Central memory CD8-positive, alpha-beta T cell (primary cell): ENCODE measurements around the gene CABLES1.

Source experiments
- ATAC-seq: fragments of 150-1000 bp; cut with Tn5 transposase; replicated peaks from 2 replicates; pipeline ENCODE4 v1.10.0; 2022; ENCODE audit warnings: mild to moderate bottlenecking, moderate FRiP score, moderate number of reproducible peaks; ENCODE audit not compliant: poor library complexity, severe bottlenecking; ENCODE audit errors: extremely low read depth
- DNase-seq, 2 donors: peaks; one replicate each; pipeline ENCODE4 v3.0.0; 2021; ENCODE audit warnings: low spot score in 2 of 2
- H3K27ac Mint-ChIP-seq: one replicate; pipeline ENCODE4 v1.8.0; 2022; ENCODE audit warnings: low read depth, mild to moderate bottlenecking, moderate library complexity, mixed read lengths
- H3K27me3 Mint-ChIP-seq: one replicate; pipeline ENCODE4 v1.8.0; 2022; ENCODE audit warnings: mixed read lengths
- H3K36me3 Mint-ChIP-seq: one replicate; pipeline ENCODE4 v1.8.0; 2022; ENCODE audit warnings: mild to moderate bottlenecking, moderate library complexity, mixed read lengths; ENCODE audit not compliant: insufficient read depth
- H3K4me1 Mint-ChIP-seq: one replicate; pipeline ENCODE4 v1.8.0; 2022; ENCODE audit warnings: mixed read lengths
- H3K4me3 Mint-ChIP-seq: one replicate; pipeline ENCODE4 v1.8.0; 2022; ENCODE audit warnings: mild to moderate bottlenecking, moderate library complexity, mixed read lengths
- H3K9me3 Mint-ChIP-seq: one replicate; pipeline ENCODE4 v1.8.0; 2022; ENCODE audit warnings: mixed read lengths

The CABLES1 gene

DNA sequence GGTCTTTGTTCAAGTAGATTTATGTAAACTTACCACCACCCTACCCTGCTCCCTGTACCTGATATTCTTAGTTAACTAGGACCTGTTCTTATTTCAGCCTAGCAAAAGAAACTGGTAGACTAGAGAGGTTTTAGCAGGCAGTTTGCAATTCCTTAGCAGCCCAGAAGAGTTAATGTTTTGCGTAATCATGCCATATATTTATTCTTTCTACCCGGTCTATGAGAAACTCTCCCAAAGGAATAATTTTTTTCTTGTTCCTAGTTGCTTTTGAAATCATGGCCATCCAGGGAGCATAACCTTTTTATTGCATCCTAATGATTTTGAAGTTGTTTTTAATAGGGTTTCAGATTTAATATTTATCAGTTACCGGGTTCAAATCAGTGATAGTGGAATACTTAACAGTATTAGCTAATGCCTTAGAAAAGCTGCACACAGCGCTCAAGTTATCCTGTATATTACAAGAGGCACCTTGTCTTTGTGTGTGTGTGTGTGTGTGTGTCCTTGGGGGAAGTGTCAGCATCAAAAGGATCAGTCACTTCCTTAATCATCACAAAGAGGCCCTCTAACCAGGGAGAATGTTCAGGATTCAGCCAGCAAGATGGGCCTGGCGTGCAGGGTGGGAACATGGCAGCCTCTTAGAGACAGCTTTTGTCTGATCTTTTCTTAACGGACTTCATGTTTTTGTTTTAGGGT lies 52.9 kb downstream of the CABLES1 start:
- no peak for ATAC-seq
- DNase-seq = no peak
- Mint-ChIP-seq H3K36me3 (no peaks in the 10 kb centered on the region), H3K27me3 (no peaks in the 10 kb centered on the region), H3K27ac (no peak overlapping the region), H3K4me3 (no peak overlapping the region), H3K4me1 (no peaks in the 10 kb centered on the region), H3K9me3 (no peaks in the 10 kb centered on the region)

DNA sequence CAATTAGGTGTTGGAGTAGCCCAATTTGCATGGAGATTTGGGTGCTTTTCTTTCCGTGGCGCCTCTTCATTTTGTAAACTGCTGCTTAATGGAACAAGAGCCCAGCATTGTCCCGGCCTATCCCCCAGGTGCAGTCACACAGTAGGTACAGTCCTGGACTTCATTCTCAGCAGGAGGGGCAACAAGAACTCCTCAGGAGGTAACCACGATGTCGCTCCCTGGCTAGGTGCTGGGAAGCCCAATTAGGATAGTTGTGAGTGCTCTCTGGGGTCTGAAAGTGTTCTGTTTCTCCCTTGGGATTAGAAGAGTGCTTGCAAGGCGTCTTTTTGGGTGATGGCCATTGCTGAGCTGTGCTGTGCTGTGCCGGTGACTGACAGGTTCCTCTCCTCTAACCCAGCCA lies 53.8 kb downstream of the CABLES1 start:
- Mint-ChIP-seq H3K9me3 (no peaks in the 10 kb centered on the region), H3K4me3 (no peak overlapping the region), H3K27ac (no peak overlapping the region), H3K27me3 (no peaks in the 10 kb centered on the region), H3K4me1 (no peaks in the 10 kb centered on the region), H3K36me3 (no peaks in the 10 kb centered on the region)
- no peak for DNase-seq
- ATAC-seq = no peak

DNA sequence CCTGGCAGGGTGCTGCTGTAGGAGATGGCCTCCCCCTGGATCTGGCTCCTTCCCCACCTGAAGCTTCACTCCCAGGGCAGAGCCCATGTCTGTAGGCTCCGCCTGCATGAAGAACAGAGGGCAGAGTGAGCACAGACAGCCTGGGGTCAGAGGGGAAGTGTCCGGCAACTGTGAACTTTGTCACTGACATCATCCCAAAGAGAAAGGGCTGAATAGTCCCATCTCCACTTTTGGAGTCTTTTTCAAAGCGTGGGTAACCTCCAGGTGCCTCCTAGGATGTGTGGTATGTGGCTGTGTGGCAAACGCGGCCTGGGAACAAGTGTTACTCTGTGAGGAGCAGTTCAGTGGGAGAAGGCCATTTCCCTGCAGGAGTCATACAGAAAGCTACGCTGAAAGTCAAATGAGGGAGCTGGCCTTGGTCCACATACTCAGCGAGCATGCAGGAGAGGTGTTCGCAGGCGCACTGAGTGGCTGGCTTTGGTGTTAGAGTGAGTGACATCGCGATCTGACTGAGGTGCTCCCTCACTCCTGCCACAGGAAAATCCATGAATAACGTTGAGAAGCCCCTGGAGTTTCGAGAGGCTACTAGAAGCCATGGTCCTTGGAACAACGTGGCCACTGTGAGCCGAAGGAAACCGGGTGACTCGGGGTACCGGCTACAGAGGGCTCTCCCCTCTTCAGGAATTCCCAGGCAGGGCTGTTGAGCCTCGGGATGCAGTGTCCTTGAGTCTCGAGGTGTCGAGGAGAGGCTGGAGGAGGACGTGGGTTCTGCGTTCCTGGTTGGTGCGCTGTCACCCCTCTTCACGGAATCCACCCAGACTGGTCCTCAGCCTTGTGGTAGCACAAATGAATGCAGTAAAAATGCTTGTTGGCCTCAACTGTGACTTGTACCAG lies 54.7 kb downstream of the CABLES1 start:
- H3K4me3 Mint-ChIP-seq = no peak overlapping the region
- H3K36me3 Mint-ChIP-seq = no peaks in the 10 kb centered on the region
- no peaks in the 10 kb centered on the region for H3K9me3 Mint-ChIP-seq
- no peak overlapping the region for H3K27ac Mint-ChIP-seq
- ATAC-seq (no peak), DNase-seq (no peak)
- no peaks in the 10 kb centered on the region for H3K4me1 Mint-ChIP-seq
- no peaks in the 10 kb centered on the region for H3K27me3 Mint-ChIP-seq

DNA sequence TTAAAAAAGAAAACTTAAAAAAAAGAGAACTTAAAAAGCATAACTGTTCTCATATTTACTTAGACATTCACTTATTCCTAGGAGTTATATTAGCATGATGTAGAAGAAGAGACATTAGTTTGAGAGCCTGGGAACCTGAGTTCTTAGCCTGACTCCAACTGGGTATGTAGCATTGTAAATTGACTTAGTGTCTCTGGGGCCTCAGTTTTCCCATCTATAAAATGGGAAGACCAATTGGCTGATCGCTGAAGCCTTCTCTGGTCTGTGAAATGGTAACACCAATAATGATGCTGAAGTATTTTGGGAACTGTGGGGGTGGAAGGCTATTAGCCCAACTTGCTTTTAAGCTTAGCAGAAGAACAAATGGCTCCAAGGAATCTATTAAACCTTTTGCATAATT lies 55.9 kb downstream of the CABLES1 start:
- Mint-ChIP-seq H3K27ac (no peak overlapping the region), H3K9me3 (no peaks in the 10 kb centered on the region), H3K27me3 (peaks cover 7% of the 10 kb centered on the region), H3K36me3 (no peaks in the 10 kb centered on the region), H3K4me3 (no peak overlapping the region), H3K4me1 (no peaks in the 10 kb centered on the region)
- DNase-seq (no peak), ATAC-seq (no peak)

DNA sequence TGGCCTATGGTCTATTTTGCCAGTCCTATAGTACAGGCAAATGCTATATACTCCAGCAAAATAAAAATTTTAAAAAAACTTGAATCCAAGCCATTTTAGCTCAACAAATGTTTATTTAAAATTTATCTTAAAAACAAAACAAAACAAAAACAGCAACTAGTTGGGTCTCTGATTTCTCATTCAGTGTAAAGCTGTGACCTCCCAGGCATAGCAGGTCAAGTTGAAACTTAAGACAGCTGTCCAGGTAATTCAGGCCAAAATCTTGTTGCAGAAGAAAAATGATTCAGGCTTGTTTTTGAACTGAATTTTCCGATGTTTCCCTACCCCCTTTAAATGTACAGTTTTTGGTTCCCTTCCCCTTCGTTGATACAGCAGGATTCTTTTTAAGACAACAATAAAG lies 58.5 kb downstream of the CABLES1 start:
- no peak for DNase-seq
- no peaks in the 10 kb centered on the region for H3K9me3 Mint-ChIP-seq
- ATAC-seq = no peak
- peaks cover 20% of the 10 kb centered on the region for H3K27me3 Mint-ChIP-seq
- H3K4me3 Mint-ChIP-seq = no peak overlapping the region
- H3K36me3 Mint-ChIP-seq = no peaks in the 10 kb centered on the region
- no peak overlapping the region for H3K27ac Mint-ChIP-seq
- H3K4me1 Mint-ChIP-seq = no peaks in the 10 kb centered on the region

DNA sequence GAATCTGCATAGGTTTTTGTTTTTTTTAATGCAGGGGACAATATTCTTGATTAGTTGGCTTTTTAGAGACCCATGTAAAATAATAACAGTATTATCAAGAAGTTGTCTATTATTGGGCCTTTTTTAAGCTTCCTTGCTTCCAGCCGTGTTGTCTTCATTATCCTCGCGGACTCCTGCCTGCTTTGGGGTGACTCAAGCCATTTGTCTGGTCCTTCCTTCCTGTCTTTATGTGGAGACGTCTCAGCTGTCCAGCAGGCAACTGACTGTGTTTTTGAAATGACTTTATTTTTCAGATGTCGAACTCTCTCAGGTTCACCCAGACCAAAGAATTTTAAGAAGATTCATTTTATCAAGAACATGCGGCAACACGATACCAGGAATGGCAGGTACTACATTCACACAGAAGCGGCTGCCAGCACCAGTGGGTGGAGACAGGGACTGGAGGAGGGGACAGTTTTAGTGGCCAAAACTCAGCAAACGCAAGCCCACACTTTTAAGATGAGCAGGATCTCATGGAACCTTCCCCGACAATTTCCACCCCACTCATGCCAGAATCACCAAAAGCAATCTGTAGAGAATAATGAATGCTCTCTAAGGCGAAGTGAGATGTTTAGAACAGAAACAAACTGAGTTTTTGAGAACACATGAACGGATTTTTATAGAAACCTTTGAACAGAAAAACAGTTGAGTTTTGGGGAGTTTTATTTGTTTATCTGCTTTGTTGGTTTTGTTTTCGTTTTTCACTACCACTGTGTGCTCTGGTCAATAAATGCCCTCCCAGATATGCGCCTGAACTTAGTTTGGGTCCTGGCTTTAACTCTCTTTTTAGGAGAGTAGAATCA lies 59.1 kb downstream of the CABLES1 start:
- ATAC-seq (no peak), DNase-seq (no peak)
- Mint-ChIP-seq H3K9me3 (no peaks in the 10 kb centered on the region), H3K27me3 (peaks cover 20% of the 10 kb centered on the region), H3K36me3 (no peaks in the 10 kb centered on the region), H3K27ac (no peak overlapping the region), H3K4me3 (no peak overlapping the region), H3K4me1 (no peaks in the 10 kb centered on the region)

DNA sequence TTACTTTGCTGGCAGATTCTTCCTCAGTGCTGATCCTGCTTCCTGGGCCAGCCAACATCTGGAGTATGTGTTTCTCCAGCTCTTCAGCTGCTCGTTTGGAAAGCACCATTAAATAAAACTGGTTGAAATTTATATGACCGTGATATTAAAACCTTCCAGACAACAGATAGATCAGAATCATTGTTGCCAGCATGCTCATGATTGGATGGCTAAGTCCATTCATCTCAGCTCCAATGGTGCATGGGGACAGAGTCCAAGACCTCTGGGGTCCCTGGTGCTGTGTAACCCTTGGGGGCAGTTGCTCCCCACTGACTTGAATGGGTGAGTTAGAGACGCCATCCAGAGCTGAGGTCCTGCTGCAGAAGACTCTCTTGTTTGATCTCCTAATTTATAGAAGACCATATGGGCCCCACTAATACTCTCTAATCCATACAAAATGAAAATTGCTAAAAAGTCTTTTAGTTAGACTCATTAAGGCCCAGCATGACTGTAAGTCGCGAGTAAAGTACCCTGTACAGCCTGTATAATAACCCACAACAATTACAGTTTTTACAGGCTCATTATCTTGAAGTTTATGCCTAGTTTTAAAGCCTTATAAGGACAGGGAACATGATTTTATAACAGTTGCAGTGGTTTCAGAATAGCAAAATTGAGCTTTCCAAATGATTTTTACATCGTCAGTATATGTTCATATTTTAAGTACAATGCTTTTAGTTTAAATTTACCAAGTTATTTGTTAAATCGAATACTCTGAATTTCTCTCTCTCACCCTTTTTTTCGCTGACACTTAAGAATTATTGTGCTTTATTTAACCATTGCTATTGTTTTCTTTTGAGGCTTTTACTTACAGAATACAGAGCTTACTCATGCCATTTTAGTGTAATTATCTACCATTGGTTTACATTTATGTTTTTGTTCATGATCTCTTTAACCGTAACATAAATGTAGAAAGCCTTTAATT lies 60.0 kb downstream of the CABLES1 start:
- H3K9me3 Mint-ChIP-seq = no peaks in the 10 kb centered on the region
- peaks cover 20% of the 10 kb centered on the region for H3K27me3 Mint-ChIP-seq
- no peak overlapping the region for H3K27ac Mint-ChIP-seq
- no peak for DNase-seq
- no peaks in the 10 kb centered on the region for H3K36me3 Mint-ChIP-seq
- no peak overlapping the region for H3K4me3 Mint-ChIP-seq
- ATAC-seq = no peak
- H3K4me1 Mint-ChIP-seq = no peaks in the 10 kb centered on the region

DNA sequence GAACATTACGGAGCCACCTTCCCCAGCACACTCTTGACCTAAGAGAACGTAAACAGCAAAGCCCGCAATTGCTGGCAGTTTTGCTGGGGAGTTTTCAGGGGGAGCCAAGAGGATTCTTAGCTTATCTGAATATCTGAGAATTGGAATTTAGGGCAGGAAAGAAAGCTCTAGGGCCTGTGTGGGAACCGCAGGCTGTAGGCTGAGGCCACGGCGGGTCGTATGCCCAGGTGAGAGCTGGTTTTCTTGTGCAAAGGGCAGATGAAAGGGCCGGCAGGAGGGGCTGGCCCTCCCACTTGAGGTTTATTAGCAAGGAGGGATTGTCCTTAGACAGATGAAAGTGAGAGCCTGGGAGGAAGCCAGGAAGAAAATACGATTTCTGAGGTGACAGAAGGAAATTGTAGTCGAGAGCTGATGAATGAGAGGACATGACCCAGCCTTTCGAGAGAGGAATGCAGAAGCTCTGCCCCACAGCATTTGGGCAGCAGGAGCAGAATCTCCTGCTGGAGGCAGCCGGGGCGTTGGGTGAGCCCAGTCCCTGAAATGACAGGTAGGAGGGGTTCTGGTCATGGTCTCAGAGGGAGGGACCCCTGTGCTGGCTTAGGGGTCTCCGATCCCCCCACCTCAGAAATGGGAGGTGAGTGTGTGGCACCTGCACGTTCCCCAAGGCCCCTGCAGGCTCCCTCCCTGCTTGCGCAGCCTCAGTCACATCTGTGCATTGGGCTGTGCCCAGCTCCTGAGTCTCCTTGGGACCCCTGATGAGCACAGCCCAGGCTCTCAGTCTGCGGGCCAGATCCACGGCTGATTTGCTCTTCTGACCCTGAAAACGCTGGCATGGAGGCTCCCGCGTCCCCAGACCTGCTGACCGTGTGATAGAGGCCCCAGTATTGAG lies 61.1 kb downstream of the CABLES1 start:
- H3K27me3 Mint-ChIP-seq = peaks cover 31% of the 10 kb centered on the region
- H3K9me3 Mint-ChIP-seq = no peaks in the 10 kb centered on the region
- no peak for ATAC-seq
- no peaks in the 10 kb centered on the region for H3K4me1 Mint-ChIP-seq
- DNase-seq = no peak
- no peak overlapping the region for H3K27ac Mint-ChIP-seq
- H3K4me3 Mint-ChIP-seq = no peak overlapping the region
- H3K36me3 Mint-ChIP-seq = no peaks in the 10 kb centered on the region

DNA sequence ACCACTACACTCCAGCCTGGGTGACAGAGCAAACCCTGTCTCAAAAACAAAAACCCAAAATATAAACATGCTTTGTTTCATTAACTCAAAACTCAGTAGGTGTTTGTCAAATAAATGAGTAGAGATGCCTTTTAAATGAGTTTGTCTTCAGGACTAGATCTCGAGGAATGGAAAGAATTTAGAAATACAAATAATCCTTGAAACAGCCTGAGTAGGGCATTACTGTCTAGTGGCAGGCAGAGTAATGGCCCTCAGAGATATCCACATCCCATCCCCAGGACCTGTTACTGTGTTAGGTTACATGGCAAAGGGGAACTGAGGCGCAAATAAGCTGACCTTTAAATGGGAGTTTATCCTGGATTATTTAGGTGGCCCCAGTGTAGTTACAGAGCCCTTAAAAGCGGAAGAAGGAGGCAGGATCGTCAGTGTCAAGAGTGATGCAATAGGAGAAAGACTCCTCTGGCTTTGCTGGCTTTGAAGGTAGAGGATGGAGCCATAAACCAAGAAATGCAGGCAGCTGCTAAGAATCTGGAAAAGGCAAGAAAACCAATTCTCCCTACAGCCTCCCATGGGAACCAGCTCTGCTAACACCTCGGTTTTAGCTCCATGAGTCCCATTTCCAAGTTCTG lies 63.0 kb downstream of the CABLES1 start:
- Mint-ChIP-seq H3K9me3 (no peaks in the 10 kb centered on the region), H3K27ac (no peak overlapping the region), H3K27me3 (peaks cover 42% of the 10 kb centered on the region), H3K4me3 (no peak overlapping the region), H3K4me1 (no peaks in the 10 kb centered on the region), H3K36me3 (no peaks in the 10 kb centered on the region)
- ATAC-seq (no peak), DNase-seq (no peak)

DNA sequence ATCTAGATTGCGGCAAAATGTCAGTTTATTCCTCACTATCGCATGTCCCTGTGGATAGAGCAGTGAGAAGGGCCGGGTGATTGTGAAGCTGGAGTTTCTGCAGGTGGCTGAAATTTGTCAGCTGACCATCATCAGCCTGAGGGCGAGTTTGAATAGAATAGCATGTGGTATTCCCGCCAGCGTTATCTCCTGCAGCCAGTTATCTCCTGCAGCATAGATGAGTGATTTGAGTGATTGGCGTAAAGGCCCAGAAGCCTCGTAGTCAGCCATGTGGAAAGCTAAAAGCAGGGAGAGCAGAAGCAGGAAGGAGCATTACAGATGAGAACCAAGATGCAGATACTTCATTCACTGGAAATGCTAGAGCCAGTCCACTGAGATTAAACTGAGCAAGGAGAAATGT lies 65.5 kb downstream of the CABLES1 start:
- Mint-ChIP-seq H3K36me3 (no peaks in the 10 kb centered on the region), H3K4me1 (no peaks in the 10 kb centered on the region), H3K4me3 (no peak overlapping the region), H3K27me3 (peaks cover 44% of the 10 kb centered on the region), H3K27ac (no peak overlapping the region), H3K9me3 (no peaks in the 10 kb centered on the region)
- DNase-seq = no peak
- ATAC-seq = no peak

DNA sequence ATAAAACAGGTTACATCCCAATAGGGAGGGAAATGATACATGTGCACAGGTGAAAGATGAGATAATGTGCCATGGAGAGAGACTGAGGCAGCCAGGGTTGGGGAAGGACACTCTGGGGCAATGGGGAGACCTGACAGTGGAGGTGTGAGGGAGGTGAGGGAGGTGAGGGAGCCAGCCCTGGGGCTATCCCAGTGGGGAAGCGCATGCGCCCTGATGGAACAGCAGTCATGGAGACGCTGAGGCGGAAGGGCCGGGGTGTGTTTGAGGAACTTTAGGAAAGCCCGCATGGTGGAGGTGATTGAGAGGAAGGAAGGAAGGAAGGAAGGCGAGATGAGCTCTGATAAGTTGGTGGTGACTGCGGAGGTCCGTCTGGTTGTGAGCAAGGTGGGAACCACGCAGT lies 66.5 kb downstream of the CABLES1 start:
- H3K9me3 Mint-ChIP-seq = no peaks in the 10 kb centered on the region
- ATAC-seq = no peak
- H3K27me3 Mint-ChIP-seq = peaks cover 41% of the 10 kb centered on the region
- no peak for DNase-seq
- H3K4me1 Mint-ChIP-seq = no peaks in the 10 kb centered on the region
- no peaks in the 10 kb centered on the region for H3K36me3 Mint-ChIP-seq
- no peak overlapping the region for H3K27ac Mint-ChIP-seq
- no peak overlapping the region for H3K4me3 Mint-ChIP-seq
